HEK293T (cell line): ENCODE data around the gene CBFA2T3.

Experiments
- CTCF ChIA-PET: fragments of 350-600 bp; formaldehyde crosslinking; extraction: SDS; loops from one replicate; lab custom pipeline; 2021; ENCODE audit warnings: antibody characterized with exemption, inconsistent platforms; lab: Yijun Ruan, JAX
- POLR2A ChIA-PET: fragments of 350-600 bp; formaldehyde crosslinking; extraction: SDS; loops from one replicate; lab custom pipeline; 2020; ENCODE audit warnings: antibody characterized with exemption, inconsistent platforms; lab: Yijun Ruan, JAX
- DNase-seq: peaks from one replicate; pipeline ENCODE4 v3.0.0; 2012; ENCODE audit warnings: mixed read lengths; ENCODE audit errors: extremely low spot score
- ARNT ChIP-seq: fragments of 450-650 bp; IDR thresholded peaks from 2 replicates; pipeline ENCODE4 v1.6.1; 2017; ENCODE audit warnings: mild to moderate bottlenecking
- BHLHE40 ChIP-seq: fragments of 450-650 bp; IDR thresholded peaks from 2 replicates; pipeline ENCODE4 v1.6.1; 2016; ENCODE audit warnings: mild to moderate bottlenecking, moderate library complexity, borderline replicate concordance
- CTBP1 ChIP-seq: fragments of 450-650 bp; IDR thresholded peaks from 2 replicates; pipeline ENCODE4 v1.6.1; 2016; ENCODE audit warnings: borderline replicate concordance
- ELF4 ChIP-seq: fragments of 450-650 bp; IDR thresholded peaks from 2 replicates; pipeline ENCODE4 v1.6.1; 2017; ENCODE audit warnings: antibody characterized with exemption
- FOXA1 ChIP-seq: fragments of 450-650 bp; IDR thresholded peaks from 2 replicates; pipeline ENCODE4 v1.6.1; 2016; ENCODE audit warnings: mild to moderate bottlenecking
- FOXK2 ChIP-seq: fragments of 450-650 bp; IDR thresholded peaks from 2 replicates; pipeline ENCODE4 v1.6.1; 2016; ENCODE audit warnings: mild to moderate bottlenecking
- FOXM1 ChIP-seq: fragments of 450-650 bp; IDR thresholded peaks from 2 replicates; pipeline ENCODE4 v1.6.1; 2017; ENCODE audit warnings: mild to moderate bottlenecking, borderline replicate concordance
- HDGF ChIP-seq: fragments of 450-650 bp; IDR thresholded peaks from 2 replicates; pipeline ENCODE4 v1.6.1; 2017; ENCODE audit warnings: antibody characterized with exemption, borderline replicate concordance
- L3MBTL2 ChIP-seq: fragments of 450-650 bp; conservative IDR thresholded peaks from 2 replicates; pipeline ENCODE4 v1.6.1; 2016; ENCODE audit warnings: mild to moderate bottlenecking
- LEF1 ChIP-seq: fragments of 450-650 bp; IDR thresholded peaks from 2 replicates; pipeline ENCODE4 v1.6.1; 2017; ENCODE audit warnings: mild to moderate bottlenecking, borderline replicate concordance
- NFRKB ChIP-seq: fragments of 450-650 bp; IDR thresholded peaks from 2 replicates; pipeline ENCODE4 v1.6.1; 2016; ENCODE audit warnings: mild to moderate bottlenecking, moderate library complexity
- PKNOX1 ChIP-seq: fragments of 450-650 bp; IDR thresholded peaks from 2 replicates; pipeline ENCODE4 v1.6.1; 2016
- SP1 ChIP-seq: fragments of 450-650 bp; IDR thresholded peaks from 2 replicates; pipeline ENCODE4 v1.6.1; 2017
- SUZ12 ChIP-seq: fragments of 450-650 bp; IDR thresholded peaks from 2 replicates; pipeline ENCODE4 v1.6.1; 2016; ENCODE audit warnings: mild to moderate bottlenecking
- TARDBP ChIP-seq: fragments of 450-650 bp; IDR thresholded peaks from 2 replicates; pipeline ENCODE4 v1.6.1; 2016
- ZNF384 ChIP-seq: fragments of 450-650 bp; IDR thresholded peaks from 2 replicates; pipeline ENCODE4 v1.6.1; 2016

The CBFA2T3 gene

GRCh38 chr16:88905563-88905962 is 71.4 kb downstream of the CBFA2T3 start:
- peak; percentile 89 for DNase-seq
- ChIA-PET CTCF (interaction anchor here (0.6 kb wide), 1 partner anchor 48 kb away, joined by 3 read pairs; no protein-coding TSS in a partner anchor), POLR2A (interaction anchor here (0.9 kb wide), 1 partner anchor 342 kb away, joined by 3 read pairs; no protein-coding TSS in a partner anchor)
- TF ChIP-seq SP1 = no peak
- TF ChIP-seq FOXA1 = no peak
- no peak for TF ChIP-seq HDGF
- no peak for TF ChIP-seq ZNF384
- TF ChIP-seq FOXK2 = no peak
- no peak for TF ChIP-seq TARDBP
- no peak for TF ChIP-seq FOXM1

- DNase-seq = no peak
- ChIA-PET CTCF (interaction anchor here (0.6 kb wide), 1 partner anchor 47 kb away, joined by 3 read pairs; no protein-coding TSS in a partner anchor), POLR2A (interaction anchor here (0.9 kb wide), 1 partner anchor 343 kb away, joined by 3 read pairs; no protein-coding TSS in a partner anchor)
- no peak for TF ChIP-seq ELF4
Measured at GRCh38 chr16:88904676-88905365, 72.2 kb downstream of the CBFA2T3 start.

- ChIA-PET POLR2A (no interaction called here), CTCF (no interaction called here)
- no peak for DNase-seq
- TF ChIP-seq LEF1 = no peak
- no peak for TF ChIP-seq TARDBP
- TF ChIP-seq ELF4 = no peak
- TF ChIP-seq FOXA1 = no peak
- TF ChIP-seq ARNT = no peak
- TF ChIP-seq CTBP1 = no peak
- no peak for TF ChIP-seq SP1
- no peak for TF ChIP-seq L3MBTL2
- no peak for TF ChIP-seq SUZ12
- TF ChIP-seq ZNF384 = no peak
- no peak for TF ChIP-seq FOXK2
- no peak for TF ChIP-seq NFRKB
- no peak for TF ChIP-seq BHLHE40
- TF ChIP-seq PKNOX1 = no peak
- TF ChIP-seq FOXM1 = no peak
- no peak for TF ChIP-seq HDGF
Measured at GRCh38 chr16:88903267-88903666, 73.7 kb downstream of the CBFA2T3 start.

- no peak for DNase-seq
- POLR2A ChIA-PET = no interaction called here
- TF ChIP-seq SP1 (no peak), LEF1 (no peak), ZNF384 (no peak), BHLHE40 (no peak), NFRKB (no peak), FOXA1 (no peak), ARNT (no peak), ELF4 (no peak), CTBP1 (no peak), FOXM1 (no peak)
- CTCF ChIA-PET = no interaction called here
Measured at GRCh38 chr16:88902744-88903143, 74.3 kb downstream of the CBFA2T3 start.

GRCh38 chr16:88901718-88902337 is 75.2 kb downstream of the CBFA2T3 start:
- POLR2A ChIA-PET = no interaction called here
- DNase-seq = no peak
- TF ChIP-seq FOXM1 = no peak
- TF ChIP-seq BHLHE40 = no peak
- no peak for TF ChIP-seq L3MBTL2
- no peak for TF ChIP-seq ELF4
- TF ChIP-seq FOXA1 = no peak
- TF ChIP-seq HDGF = no peak
- TF ChIP-seq FOXK2 = no peak
- no peak for TF ChIP-seq TARDBP
- TF ChIP-seq LEF1 = no peak
- TF ChIP-seq ZNF384 = no peak
- TF ChIP-seq SP1 = no peak
- no peak for TF ChIP-seq CTBP1
- no peak for TF ChIP-seq SUZ12
- TF ChIP-seq NFRKB = no peak
- TF ChIP-seq ARNT = no peak
- TF ChIP-seq PKNOX1 = no peak
- CTCF ChIA-PET = no interaction called here

- no peak for DNase-seq
- CTCF ChIA-PET = no interaction called here
- POLR2A ChIA-PET = no interaction called here
- TF ChIP-seq TARDBP (no peak), L3MBTL2 (no peak), BHLHE40 (no peak), NFRKB (no peak), HDGF (no peak), SUZ12 (no peak)
Measured at GRCh38 chr16:88900662-88901052, 76.3 kb downstream of the CBFA2T3 start.
